GM18951 (cell line): ENCODE measurements around the gene PTP4A2.
"Not testable (repeated sequence)": the region's sequence is repeated elsewhere in the genome, so short reads cannot be mapped to it uniquely, and the experiment has no call there.

Source experiments
- POLR2A ChIP-seq: IDR thresholded peaks from 4 replicates; pipeline ENCODE4 v1.6.1; 2011; ENCODE audit warnings: mild to moderate bottlenecking; ENCODE audit not compliant: insufficient read length, insufficient read depth; ENCODE audit errors: extremely low read depth
- in situ Hi-C: fragments of 300-500 bp; cut with MboI; formaldehyde crosslinking; loops from one replicate; pipeline ENCODE4 v1.12.0; 2022; ENCODE audit warnings: low sequenced_read_pairs, mixed read lengths, inconsistent platforms; ENCODE audit not compliant: unreplicated experiment

PTP4A2 gene

GRCh38 chr1:31905093-31905509, 33.1 kb downstream of the PTP4A2 start:
- in situ Hi-C loops, result no loop called here
- TF ChIP-seq POLR2A, result no peak

- in situ Hi-C loops, result no loop called here
- TF ChIP-seq POLR2A, result no peak
Measured at GRCh38 chr1:31904339-31905092, 33.7 kb downstream of the PTP4A2 start.

GRCh38 chr1:31902510-31902860, 35.7 kb downstream of the PTP4A2 start:
- no peak for TF ChIP-seq POLR2A
- in situ Hi-C loops, result no loop called here

- in situ Hi-C loops, result no loop called here
- no peak for TF ChIP-seq POLR2A
Measured at GRCh38 chr1:31901838-31902509, 36.2 kb downstream of the PTP4A2 start.

- in situ Hi-C loops, result no loop called here
- TF ChIP-seq POLR2A, result no peak
Measured at GRCh38 chr1:31900790-31901189, 37.4 kb downstream of the PTP4A2 start.

GRCh38 chr1:31897526-31898100, 40.6 kb downstream of the PTP4A2 start:
- in situ Hi-C loops, result no loop called here

GRCh38 chr1:31895474-31896198, 42.5 kb downstream of the PTP4A2 start:
- in situ Hi-C loops, result not testable (repeated sequence)

More at GRCh38 chr1:31897526-31898100, 40.6 kb downstream of the PTP4A2 start:
- no peak for TF ChIP-seq POLR2A

- in situ Hi-C loops, result no loop called here
- no peak for TF ChIP-seq POLR2A
Measured at GRCh38 chr1:31891280-31891679, 46.9 kb downstream of the PTP4A2 start.

GRCh38 chr1:31888291-31888690, 49.9 kb downstream of the PTP4A2 start:
- no peak for TF ChIP-seq POLR2A
- in situ Hi-C loops, result no loop called here

GRCh38 chr1:31886866-31887265, 51.3 kb downstream of the PTP4A2 start:
- TF ChIP-seq POLR2A, result no peak
- in situ Hi-C loops, result no loop called here

- in situ Hi-C loops, result no loop called here
- TF ChIP-seq POLR2A, result no peak
Measured at GRCh38 chr1:31885851-31886250, 52.3 kb downstream of the PTP4A2 start.

- no peak for TF ChIP-seq POLR2A
- in situ Hi-C loops, result no loop called here
Measured at GRCh38 chr1:31883357-31883942, 54.7 kb downstream of the PTP4A2 start.

- TF ChIP-seq POLR2A, result no peak
- in situ Hi-C loops, result no loop called here
Measured at GRCh38 chr1:31881688-31882000, 56.5 kb downstream of the PTP4A2 start.
